Measurements from ENCODE around the gene DGKK.

Gene DGKK

GRCh38 chrX:50450324-50450723 is 20.3 kb downstream of the DGKK start:
- TF ChIP-seq CTCF (IDR thresholded peaks at IDR 0.05; ENCODE audit: low read depth, low read length): no peak
- no peak overlapping the region for H3K4me3 ChIP-seq (ENCODE audit: low read depth, low read length)

- TF ChIP-seq CTCF (IDR thresholded peaks at IDR 0.05; ENCODE audit: low read depth, low read length): no peak
- H3K4me3 ChIP-seq (ENCODE audit: low read depth, low read length): no peak overlapping the region
Observed at GRCh38 chrX:50448565-50448964, 22.1 kb downstream of the DGKK start.

- TF ChIP-seq CTCF (IDR thresholded peaks at IDR 0.05; ENCODE audit: low read depth, low read length): no peak
- H3K4me3 ChIP-seq (ENCODE audit: low read depth, low read length): no peak overlapping the region
Observed at GRCh38 chrX:50447535-50447934, 23.1 kb downstream of the DGKK start.

GRCh38 chrX:50442426-50443116 is 28.1 kb downstream of the DGKK start:
- no peak overlapping the region for H3K4me3 ChIP-seq (ENCODE audit: low read depth, low read length)
- TF ChIP-seq CTCF (IDR thresholded peaks at IDR 0.05; ENCODE audit: low read depth, low read length): no peak

DNA sequence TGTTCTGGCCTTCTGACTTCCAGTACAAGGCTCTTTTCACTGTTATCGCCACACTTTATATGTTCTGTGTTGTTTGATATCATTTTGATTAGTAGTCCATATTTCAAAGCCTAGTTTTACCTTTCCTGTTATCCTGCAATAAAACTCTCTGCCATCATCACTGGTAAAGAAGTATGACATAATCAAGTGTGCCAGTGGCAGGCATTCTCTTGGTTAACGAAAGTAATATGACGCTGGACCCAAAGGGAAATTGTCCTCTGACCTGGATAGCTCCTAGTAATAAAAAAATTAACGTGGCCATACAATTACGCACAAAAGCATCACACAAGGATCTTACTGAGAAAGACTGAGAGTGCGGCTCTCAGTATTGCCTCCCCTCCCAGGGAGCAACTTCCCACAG is 33.8 kb downstream of the DGKK start:
- no peak for TF ChIP-seq CTCF (IDR thresholded peaks at IDR 0.05; ENCODE audit: low read depth, low read length)
- H3K4me3 ChIP-seq (ENCODE audit: low read depth, low read length): no peak overlapping the region

DNA sequence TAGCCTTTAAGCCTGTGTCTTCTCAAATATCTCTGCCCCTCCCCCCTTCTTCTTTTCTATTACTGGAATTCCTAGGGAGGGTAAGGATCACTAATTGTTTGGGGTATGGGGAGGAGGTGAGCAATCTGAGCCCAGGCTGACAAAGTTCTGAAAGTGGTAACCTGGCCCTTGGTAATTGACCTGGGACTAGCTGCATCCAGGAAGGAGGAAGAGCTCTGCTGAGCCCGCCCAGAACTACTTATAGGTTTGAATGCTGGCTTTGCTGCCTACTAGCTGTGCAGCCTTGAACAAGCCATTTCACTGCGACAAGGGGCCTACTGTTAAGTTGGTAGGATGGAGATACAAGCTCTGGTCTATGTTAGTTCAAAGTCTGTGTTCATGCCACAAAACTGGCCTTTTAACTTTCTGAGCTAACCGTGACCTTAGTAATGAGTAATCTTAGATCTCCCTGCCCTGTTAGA is 37.8 kb downstream of the DGKK start:
- H3K4me3 ChIP-seq (ENCODE audit: low read depth, low read length): no peak overlapping the region
- no peak for TF ChIP-seq CTCF (IDR thresholded peaks at IDR 0.05; ENCODE audit: low read depth, low read length)

- no peak overlapping the region for H3K4me3 ChIP-seq (ENCODE audit: low read depth, low read length)
- no peak for TF ChIP-seq CTCF (IDR thresholded peaks at IDR 0.05; ENCODE audit: low read depth, low read length)
Observed at GRCh38 chrX:50431623-50432022, 39.0 kb downstream of the DGKK start.
